ENCODE measurements around the gene PSMD13. TPM values are rescaled to one million over a fixed set of nuclear protein-coding genes. Genes with fewer than 3 reads are reported as not detected.
"Not testable (repeated sequence)": the region's sequence is repeated elsewhere in the genome, so short reads cannot be mapped to it uniquely, and the experiment has no call there.

The PSMD13 gene
- 80.3 TPM for total RNA-seq

DNA sequence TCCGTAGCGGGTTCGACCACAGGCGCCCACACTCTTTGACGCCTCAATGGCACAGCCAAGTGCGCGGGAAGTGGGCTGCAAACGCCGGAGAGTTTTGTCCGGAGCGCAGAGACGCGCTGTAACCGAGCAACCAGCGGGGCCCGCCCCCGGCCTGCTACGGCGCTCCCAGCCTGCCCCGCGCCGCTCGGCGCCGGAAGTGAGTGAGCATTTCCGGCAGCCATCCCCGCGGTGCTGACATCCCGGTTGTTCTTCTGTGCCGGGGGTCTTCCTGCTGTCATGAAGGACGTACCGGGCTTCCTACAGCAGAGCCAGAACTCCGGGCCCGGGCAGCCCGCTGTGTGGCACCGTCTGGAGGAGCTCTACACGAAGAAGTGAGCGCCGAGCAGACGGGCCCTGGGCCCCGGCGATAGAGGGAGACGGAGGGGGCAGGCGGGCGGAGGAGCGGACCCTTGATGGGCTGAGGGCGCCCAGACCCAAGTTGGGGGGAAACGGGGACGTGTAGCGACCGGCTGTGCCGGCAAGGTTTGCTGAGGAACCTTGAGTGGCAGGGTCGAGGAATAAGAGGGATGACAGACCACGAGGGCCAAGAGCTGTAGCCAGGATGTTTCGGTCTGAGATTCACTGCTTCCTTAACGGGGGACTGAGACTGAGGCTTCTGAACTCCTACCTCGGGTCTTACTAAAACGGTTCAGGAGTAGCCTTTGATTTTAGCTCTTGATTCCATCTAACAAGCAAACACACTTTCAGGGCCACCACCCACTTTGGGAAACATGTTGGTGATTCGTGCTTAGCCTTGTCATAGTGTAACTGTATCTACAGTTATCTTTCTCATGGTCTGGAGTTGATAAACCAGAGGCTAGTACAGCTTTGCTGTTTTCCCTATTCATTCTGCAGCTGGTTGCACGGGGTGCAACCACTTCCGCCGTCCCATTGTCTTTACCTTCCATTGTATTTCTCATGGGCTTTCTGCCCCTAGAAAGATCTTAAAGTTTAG, at the start of gene PSMD13:
PSMD13 (plus strand) TSS at position 203 of the 994 bp plus-strand sequence; CDS start at position 277, 74 bp downstream.
- peak; percentile 76 for DNase-seq

DNA sequence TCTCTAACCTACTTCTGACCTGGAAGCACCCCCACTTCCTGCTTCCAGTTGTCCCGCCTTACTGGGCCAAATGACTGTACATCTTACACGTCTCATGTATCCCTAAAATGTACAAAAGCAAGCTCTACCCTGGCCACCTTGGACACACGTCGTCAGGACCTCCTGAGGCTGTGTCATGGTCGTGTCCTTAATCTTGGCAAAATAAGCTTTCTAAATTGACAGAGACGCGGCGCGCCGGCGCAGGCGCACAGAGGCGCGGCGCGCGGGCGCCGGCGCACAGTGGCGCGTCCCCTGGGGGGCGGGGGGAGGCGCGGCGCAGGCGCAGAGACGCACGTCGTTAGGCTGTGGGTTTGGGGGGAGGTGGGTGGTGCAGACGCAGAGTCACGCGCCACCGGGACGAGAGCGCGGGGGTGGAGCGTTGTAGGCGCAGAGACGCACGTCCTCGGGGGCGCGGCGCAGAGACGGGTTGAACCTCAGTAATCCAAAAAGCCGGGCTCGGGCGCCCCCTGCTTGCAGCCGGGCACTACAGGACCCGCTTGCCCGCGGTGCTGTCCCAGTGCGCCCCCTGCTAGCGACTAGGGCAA, 47.5 kb upstream of the PSMD13 start:
- DNase-seq = not testable (repeated sequence)

DNA sequence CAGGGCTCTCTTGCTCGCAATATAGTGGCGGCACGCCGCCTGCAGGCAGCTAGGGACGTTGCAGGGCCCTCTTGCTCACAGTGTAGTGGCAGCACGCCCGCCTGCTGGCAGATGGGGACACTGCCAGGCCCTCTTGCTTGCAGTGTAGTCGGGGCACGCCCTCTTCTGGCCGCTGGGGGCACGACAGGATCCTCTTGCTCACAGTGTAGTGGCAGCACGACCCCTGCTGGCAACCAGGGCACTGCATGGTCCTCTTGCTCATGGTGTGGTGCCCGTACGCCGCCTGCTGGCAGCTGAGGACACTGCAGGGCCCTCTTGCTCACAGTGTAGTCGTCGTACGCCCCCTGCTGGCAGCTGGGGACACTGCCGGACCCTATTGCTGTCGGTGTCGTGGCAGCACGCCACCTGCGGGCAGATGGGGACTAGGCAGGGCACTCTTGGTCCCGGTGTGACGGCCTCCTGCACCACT, 46.9 kb upstream of the PSMD13 start:
- DNase-seq = not testable (repeated sequence)

- not testable (repeated sequence) for DNase-seq
Measured at GRCh38 chr11:190546-190945, 46.2 kb upstream of the PSMD13 start.

- not testable (repeated sequence) for DNase-seq
Measured at GRCh38 chr11:191490-192478, 45.0 kb upstream of the PSMD13 start.

- DNase-seq = not testable (repeated sequence)
Measured at GRCh38 chr11:192674-193128, 44.1 kb upstream of the PSMD13 start, which contains the start of gene SCGB1C1. TSS of gene SCGB1C1 (plus strand) at chr11:193078. CDS start at chr11:193100, 22 bp downstream.

GRCh38 chr11:193481-193880, 43.3 kb upstream of the PSMD13 start:
- not testable (repeated sequence) for DNase-seq

GRCh38 chr11:196786-197731, 39.7 kb upstream of the PSMD13 start:
- no peak for DNase-seq

- no peak for DNase-seq
Measured at GRCh38 chr11:197741-198235, 39.0 kb upstream of the PSMD13 start.

DNA sequence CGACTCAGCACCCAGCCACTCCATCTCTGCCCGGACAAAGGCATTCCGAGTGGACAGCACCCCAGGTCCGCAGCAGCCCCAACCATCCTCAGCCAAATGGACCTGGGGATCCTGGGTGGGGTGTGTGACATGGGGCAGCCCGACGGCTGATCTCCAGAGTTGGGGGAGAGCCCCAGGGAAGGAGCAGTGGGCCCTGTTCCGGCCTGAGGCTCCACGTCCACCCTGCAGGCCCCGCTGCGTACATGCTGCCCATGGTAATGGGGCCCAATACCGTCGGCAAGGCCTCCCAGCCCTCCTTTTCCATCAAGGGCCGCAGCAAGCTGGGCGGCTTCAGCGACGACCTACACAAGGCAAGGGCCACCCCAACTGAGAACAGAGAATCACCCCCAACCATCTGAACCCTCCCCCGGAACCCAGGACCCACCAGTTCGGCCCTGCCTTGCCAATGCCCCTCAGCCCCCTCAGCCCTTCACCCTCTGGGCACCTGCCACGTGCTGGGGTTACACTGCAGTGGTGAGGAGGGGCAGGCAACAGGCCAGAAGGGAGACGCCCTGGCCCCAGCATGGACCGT, 38.5 kb upstream of the PSMD13 start:
- DNase-seq = no peak

DNA sequence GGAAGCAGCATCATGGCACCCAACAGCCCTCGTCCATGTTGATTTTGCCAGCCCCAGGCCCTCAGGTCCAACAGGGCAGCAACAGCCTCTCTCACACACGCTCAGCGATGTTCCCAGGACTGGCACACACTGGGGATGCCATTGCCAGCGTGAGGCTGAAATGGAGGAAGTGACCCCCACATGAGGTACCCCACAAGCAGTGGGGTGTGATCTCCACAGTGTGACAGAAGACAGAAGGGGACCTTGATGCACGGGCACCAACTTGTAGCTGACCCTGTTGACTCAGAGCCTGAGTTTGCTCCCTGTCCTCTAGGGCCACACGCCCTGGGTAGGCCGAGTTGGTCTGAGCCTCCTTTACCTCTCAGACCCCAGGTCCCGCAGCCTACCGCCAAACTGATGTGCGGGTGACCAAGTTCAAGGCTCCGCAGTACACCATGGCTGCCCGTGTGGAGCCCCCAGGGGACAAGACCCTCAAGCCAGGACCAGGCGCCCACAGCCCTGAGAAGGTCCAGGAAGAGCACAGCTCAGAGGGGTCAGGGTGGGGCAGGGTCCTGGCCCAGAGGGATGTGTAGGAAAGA, 37.7 kb upstream of the PSMD13 start:
- DNase-seq = no peak

- DNase-seq = no peak
Measured at GRCh38 chr11:199782-200181, 37.0 kb upstream of the PSMD13 start.

GRCh38 chr11:200224-201003, 36.4 kb upstream of the PSMD13 start:
- DNase-seq = no peak

- DNase-seq = no peak
Measured at GRCh38 chr11:201966-202365, 34.8 kb upstream of the PSMD13 start.

DNA sequence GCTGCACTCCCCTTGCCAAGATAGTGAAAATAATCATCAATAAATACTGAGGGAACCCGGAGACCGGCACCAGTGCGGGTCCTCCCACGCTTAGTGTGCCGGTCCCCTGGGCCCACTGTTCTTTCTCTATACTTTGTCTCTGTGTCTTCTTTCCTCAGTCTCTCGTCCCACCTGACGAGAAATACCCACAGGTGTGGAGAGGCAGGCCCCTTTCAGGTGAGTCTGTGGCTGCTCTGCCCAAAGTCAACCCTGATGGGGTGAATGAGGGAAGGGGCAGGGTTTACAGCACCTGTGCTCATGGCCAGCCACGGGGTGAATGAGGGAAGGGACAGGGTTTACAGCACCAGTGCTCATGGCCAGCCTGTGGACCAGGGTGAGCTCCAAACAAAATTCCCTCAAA, 34.3 kb upstream of the PSMD13 start:
- no peak for DNase-seq

GRCh38 chr11:203056-203944, 33.5 kb upstream of the PSMD13 start:
- DNase-seq = no peak

- no peak for DNase-seq
Measured at GRCh38 chr11:203945-204586, 32.7 kb upstream of the PSMD13 start.
